HG02885 (cell line): ENCODE data around the gene HERC2.
"Not testable (repeated sequence)": the region's sequence is repeated elsewhere in the genome, so short reads cannot be mapped to it uniquely, and the experiment has no call there.

Experiments
- ATAC-seq: cut with Tn5 transposase; IDR thresholded peaks from one replicate; pipeline ENCODE4 v1.9.1; 2021; ENCODE audit warnings: mild to moderate bottlenecking; ENCODE audit not compliant: unreplicated experiment, poor library complexity

Gene HERC2

DNA sequence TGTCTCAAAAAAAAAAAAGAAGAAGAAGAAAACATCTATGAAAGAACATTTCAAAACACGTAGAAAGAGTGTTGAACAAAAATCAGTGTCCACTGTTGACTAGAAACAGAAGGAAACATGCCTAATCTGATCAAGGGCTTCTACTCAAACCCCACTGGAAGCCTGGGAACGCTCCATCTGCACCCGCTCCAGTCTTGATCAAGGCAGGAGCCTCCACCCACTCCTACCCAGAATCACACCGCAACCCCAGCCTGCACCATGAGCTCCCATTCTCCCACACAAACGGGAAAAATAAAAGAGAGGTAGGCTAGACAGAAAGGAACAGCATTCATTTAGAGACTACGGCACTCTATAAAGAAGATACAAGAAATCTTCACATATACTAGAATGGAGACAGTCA lies 181.9 kb downstream of the HERC2 start:
- ATAC-seq: no peak

DNA sequence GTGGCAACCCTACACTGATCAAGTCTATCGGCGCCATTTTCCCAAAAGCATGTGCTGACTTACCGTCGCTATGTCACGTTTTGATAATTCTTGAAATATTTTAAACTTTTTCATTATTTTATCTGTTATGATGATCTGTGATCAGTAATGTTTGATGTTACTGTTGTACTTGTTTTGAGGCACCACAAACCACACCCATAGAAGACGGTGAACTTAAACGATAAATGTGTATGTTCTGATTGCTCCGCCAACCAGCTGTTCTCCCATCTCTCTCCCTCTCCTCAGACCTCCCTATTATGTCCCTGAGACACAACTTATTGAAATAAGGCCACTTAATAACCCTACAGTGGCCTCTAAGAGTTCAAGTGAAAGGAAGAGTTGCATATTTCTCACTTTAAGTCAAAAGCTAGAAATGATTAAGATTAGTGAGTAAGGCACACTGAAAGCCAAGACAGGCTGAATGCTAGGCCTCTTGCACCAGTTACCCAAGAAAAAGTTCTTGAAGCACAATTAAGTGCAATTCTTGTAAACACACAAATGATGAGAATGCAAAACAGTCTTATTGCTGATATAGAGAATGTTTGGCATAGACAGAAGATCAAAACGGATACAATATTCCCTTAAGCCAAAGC lies 184.5 kb downstream of the HERC2 start:
- ATAC-seq: not testable (repeated sequence)

- ATAC-seq: peak; percentile 100
These were observed 185.6 kb downstream of the HERC2 start for GRCh38 chr15:28136236-28136904.

GRCh38 chr15:28133281-28133680 lies 188.7 kb downstream of the HERC2 start:
- ATAC-seq: no peak

DNA sequence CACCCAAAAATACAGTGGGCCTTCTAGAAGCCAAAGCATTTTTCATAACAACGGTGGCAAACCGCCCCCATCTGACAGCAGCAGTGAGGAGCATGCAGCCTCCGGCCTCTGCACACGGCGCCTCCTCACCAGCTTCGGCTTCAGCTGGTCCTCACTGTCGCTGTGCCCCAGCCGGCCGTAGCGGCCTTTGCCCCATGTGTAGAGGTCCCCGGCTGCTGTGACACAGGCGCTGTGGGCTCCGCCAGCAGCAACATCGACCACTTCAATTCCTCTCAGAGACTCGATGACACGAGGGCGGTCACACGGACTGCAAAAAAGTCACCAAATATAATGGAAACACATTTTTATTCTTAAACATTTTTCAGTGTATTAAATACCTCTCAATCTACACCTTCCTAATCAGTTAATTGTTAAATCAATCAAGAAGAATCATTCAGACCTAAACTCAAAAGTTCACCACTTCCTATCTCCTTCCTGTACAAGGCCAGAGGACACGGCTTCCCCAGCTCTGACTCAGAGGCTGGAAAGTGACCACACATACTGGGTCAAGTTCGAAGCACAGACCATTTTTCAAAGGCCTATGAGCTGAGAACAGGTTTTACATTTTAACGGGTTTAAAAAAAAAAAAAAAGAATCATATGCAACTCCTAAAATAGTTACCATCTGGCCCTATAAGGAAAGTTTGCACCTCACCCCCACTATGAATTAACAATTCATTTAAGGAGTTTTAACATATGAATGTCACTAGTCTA lies 189.3 kb downstream of the HERC2 start:
- ATAC-seq: no peak

DNA sequence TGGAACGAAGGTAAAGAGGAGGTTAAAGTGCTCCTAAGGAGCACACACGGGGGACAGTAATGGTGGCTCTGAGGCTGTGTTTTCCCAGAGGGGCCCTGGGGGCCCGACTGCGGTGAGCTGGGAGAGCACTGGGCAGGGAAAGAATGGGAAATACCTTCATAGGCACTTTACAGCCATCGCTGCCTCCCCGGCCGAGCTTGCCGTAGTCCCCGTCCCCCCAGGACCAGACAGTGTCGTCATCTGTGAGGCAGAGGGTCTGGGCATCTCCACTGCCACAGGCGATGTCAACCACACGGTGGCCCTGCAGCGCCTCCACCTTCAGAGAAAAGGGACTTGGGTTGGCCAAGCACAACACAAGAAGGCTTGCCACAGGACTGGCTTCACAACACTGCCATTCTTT lies 190.0 kb downstream of the HERC2 start:
- ATAC-seq: no peak

DNA sequence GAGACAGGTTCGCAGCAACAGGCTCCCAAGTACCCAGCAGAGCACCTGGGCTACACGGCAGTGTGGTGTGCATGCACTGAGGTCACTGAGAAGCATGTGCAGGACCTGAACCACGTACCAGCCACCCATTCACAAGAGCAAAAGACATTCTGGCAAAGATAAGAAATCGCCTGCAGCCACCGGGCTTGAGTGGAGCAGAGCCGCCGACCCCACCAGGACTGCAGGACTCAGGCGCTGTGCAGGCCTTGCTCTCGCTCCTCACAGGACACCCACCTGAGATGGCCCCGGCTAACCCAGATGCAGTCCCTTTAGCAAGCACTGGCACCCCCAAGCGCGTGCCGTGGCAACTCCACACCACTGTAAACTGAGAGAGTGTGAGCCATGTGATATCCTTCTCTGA lies 190.6 kb downstream of the HERC2 start:
- ATAC-seq: no peak

- ATAC-seq: no peak
These were observed 191.3 kb downstream of the HERC2 start for GRCh38 chr15:28130651-28131050.

DNA sequence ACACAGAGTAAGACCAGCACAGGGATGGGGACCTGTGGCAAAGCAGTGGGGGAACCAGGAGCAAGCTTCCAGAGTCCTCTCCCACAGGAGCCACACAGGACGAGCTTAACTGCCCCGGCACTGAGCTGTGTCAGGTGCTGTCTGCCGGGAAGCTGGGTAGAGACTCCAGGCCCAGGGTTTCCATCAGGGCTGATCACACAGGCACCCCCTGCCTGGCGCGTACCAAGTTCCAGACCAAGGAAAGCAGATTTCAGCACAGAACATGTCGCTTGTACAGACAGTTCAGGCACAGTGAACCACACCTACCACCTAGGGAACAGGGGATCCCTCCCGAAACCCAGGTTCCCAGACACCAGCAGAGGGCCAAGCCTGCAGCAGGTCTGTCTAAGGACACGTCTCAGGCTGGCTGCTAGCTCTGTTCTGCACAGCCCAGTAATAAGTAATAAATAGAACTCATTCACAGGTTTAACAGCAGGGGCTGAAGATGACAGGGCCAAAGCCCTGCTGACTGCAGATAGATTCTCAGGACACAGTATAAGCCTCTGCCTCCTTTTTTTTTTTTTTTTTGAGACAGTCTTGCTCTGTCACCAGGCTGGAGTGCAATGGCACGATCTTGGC lies 192.6 kb downstream of the HERC2 start:
- ATAC-seq: no peak

GRCh38 chr15:28128031-28128430 lies 193.9 kb downstream of the HERC2 start:
- no peak for ATAC-seq

DNA sequence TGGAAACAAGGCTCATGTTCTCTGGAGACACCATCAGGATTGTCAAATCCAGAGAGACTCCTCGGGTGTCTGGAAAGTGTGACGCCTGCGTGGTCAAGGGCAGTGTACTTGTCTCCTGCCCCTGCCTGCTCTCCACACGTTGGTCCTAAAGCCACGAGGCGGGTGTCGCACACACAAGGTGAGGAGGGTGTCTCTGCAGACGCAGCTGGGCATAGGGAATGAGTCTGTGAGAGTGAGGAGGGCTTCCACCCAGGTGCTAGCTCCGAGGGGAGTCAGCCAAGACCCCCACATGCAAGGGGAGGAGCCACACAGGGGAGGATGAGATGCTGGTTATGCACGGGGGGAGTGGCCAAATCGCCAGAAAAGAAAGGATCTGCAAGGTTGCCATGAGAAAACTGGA lies 194.9 kb downstream of the HERC2 start:
- no peak for ATAC-seq

GRCh38 chr15:28125673-28126651 lies 196.0 kb downstream of the HERC2 start:
- no peak for ATAC-seq

DNA sequence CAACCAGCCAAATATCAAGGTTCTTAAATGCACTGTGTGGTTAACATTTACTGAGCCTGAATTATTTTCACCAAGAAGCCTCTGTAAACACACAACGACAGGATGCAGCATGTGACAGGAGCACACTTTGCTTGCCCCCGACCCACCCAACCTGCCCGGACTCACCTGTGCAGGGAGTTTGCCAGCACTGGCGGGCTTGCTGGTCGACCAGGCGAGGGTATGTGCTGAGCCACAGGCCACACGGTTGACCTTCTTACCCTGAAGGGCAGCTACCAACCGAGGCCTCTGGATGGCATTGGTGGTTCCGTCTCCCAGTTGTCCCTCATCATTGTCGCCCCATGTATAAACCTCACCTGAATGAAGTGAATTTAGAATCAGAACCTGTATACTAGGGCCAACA lies 197.1 kb downstream of the HERC2 start:
- ATAC-seq: no peak

GRCh38 chr15:28123408-28124023 lies 198.5 kb downstream of the HERC2 start:
- ATAC-seq: peak; percentile 85

GRCh38 chr15:28122038-28122949 lies 199.7 kb downstream of the HERC2 start:
- ATAC-seq: no peak

DNA sequence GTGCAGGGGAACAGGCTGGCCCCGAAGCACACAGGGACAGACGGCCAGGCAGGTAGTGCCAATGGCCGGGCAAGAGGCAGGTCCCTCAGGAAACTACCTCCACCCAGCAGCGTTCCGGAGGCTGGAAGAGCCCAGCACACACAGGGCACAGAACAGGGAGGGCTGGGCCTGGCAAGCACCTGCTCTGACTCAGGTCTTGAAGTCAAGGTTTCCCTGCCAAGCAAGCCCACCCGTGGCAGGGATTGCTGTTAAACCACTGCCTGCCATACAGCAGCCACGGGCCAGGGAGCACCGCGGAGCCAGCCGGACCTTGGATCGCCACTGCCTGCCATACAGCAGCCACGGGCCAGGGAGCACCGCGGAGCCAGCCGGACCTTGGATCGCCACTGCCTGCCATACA lies 200.4 kb downstream of the HERC2 start:
- ATAC-seq: not testable (repeated sequence)

GRCh38 chr15:28120359-28120640 lies 201.7 kb downstream of the HERC2 start:
- no peak for ATAC-seq

GRCh38 chr15:28118531-28118930 lies 203.4 kb downstream of the HERC2 start:
- ATAC-seq: no peak

DNA sequence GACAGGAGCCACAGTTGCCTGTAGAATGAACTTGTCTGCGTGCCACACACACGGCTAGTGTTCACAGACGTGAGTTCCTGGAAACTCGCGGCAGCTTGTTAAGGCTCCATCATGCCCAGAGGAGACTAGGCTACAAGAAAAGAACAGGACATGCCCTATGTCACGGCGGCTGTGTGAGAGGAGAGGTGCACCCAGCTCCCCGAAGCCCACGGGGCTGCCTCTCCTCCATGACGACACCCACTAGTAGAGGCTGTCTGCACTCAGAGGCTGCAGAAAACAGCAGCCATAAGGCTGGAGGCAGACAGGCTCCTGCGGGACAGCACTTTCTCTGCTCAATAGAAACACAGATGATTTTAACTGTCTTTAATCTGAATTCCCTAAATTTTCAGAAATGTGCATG lies 203.9 kb downstream of the HERC2 start:
- no peak for ATAC-seq
